ENCODE data around the gene TTLL10.

DNA sequence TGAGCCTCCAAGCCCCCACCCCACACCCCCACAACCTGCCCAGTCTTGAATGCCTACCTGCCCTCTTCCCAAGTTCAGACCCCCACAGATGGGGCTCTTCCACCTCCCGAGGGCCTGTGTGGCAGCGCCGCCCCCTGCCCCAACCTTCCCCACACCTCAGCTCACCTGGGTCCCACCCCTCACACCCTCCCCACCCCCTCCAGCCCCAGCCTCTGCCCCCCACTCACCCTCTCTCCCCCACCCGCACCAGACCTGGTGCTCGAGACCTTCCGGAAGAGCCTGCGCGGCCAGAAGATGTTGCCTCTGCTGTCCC, 23.5 kb downstream of the TTLL10 start:
- TF ChIP-seq, protein P1, sequence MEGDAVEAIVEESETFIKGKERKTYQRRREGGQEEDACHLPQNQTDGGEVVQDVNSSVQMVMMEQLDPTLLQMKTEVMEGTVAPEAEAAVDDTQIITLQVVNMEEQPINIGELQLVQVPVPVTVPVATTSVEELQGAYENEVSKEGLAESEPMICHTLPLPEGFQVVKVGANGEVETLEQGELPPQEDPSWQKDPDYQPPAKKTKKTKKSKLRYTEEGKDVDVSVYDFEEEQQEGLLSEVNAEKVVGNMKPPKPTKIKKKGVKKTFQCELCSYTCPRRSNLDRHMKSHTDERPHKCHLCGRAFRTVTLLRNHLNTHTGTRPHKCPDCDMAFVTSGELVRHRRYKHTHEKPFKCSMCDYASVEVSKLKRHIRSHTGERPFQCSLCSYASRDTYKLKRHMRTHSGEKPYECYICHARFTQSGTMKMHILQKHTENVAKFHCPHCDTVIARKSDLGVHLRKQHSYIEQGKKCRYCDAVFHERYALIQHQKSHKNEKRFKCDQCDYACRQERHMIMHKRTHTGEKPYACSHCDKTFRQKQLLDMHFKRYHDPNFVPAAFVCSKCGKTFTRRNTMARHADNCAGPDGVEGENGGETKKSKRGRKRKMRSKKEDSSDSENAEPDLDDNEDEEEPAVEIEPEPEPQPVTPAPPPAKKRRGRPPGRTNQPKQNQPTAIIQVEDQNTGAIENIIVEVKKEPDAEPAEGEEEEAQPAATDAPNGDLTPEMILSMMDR (conservative IDR thresholded peaks at IDR 0.05; ENCODE audit: low read depth in 2 of 2) = no peak
- TF ChIP-seq EZH2phosphoT487 (IDR thresholded peaks at IDR 0.05; ENCODE audit: unreplicated experiment) (no peak), POLR2AphosphoS5 (IDR thresholded peaks at IDR 0.05; ENCODE audit: low read depth) (no peak), JUNB (IDR thresholded peaks at IDR 0.05; ENCODE audit: unreplicated experiment) (no peak), REST (IDR thresholded peaks at IDR 0.05; ENCODE audit: unreplicated experiment) (no peak)

All from GM23338 (cell line).